HG03095 (cell line): ENCODE results near the gene MAN2A2.
"Not testable (repeated sequence)": the region's sequence is repeated elsewhere in the genome, so short reads cannot be mapped to it uniquely, and the experiment has no call there.

Experiments used
- ATAC-seq: cut with Tn5 transposase; IDR thresholded peaks from one replicate; pipeline ENCODE4 v1.9.1; 2021; ENCODE audit warnings: moderate library complexity; ENCODE audit not compliant: unreplicated experiment

MAN2A2 gene

GRCh38 chr15:90883526-90883975 lies 19.6 kb upstream of the MAN2A2 start:
- ATAC-seq: no peak

GRCh38 chr15:90883976-90884718 lies 19.0 kb upstream of the MAN2A2 start, which contains the start of gene FES:
TSS of gene FES (plus strand) at chr15:90884504. CDS start at chr15:90885046, 542 bp downstream.
- ATAC-seq: no peak

- ATAC-seq: no peak
These were observed 18.2 kb upstream of the MAN2A2 start for GRCh38 chr15:90884719-90885431.

- ATAC-seq: no peak
These were observed 17.4 kb upstream of the MAN2A2 start for GRCh38 chr15:90885432-90886290.

- no peak for ATAC-seq
These were observed 16.8 kb upstream of the MAN2A2 start for GRCh38 chr15:90886291-90886614.

GRCh38 chr15:90887037-90887481 lies 16.0 kb upstream of the MAN2A2 start:
- no peak for ATAC-seq

- ATAC-seq: no peak
These were observed 13.8 kb upstream of the MAN2A2 start for GRCh38 chr15:90889313-90889730.

GRCh38 chr15:90889736-90890456 lies 13.2 kb upstream of the MAN2A2 start:
- ATAC-seq: no peak

GRCh38 chr15:90890839-90891238 lies 12.3 kb upstream of the MAN2A2 start:
- ATAC-seq: no peak

- ATAC-seq: no peak
These were observed 11.7 kb upstream of the MAN2A2 start for GRCh38 chr15:90891346-90891949.

GRCh38 chr15:90892023-90892422 lies 11.1 kb upstream of the MAN2A2 start:
- ATAC-seq: no peak

- ATAC-seq: no peak
These were observed 10.5 kb upstream of the MAN2A2 start for GRCh38 chr15:90892498-90893174.

- no peak for ATAC-seq
These were observed 9.7 kb upstream of the MAN2A2 start for GRCh38 chr15:90893175-90894090.

- ATAC-seq: no peak
These were observed 7.5 kb upstream of the MAN2A2 start for GRCh38 chr15:90895571-90896117.

- not testable (repeated sequence) for ATAC-seq
These were observed 5.9 kb upstream of the MAN2A2 start for GRCh38 chr15:90897131-90897655.

- ATAC-seq: no peak
These were observed 1.7 kb upstream of the MAN2A2 start for GRCh38 chr15:90901175-90902039.
